Erythroblast (primary cell): Measurements from ENCODE around the gene PTPRD.

Experiments used
- GATA1 ChIP-seq: IDR thresholded peaks from 2 replicates; pipeline ENCODE4 v1.6.1; 2011; ENCODE audit warnings: low read depth, mild to moderate bottlenecking, control low read depth, low read length, moderate library complexity
- POLR2A ChIP-seq: IDR thresholded peaks from 2 replicates; pipeline ENCODE4 v1.6.1; 2011; ENCODE audit warnings: mild to moderate bottlenecking, low read length

DNA sequence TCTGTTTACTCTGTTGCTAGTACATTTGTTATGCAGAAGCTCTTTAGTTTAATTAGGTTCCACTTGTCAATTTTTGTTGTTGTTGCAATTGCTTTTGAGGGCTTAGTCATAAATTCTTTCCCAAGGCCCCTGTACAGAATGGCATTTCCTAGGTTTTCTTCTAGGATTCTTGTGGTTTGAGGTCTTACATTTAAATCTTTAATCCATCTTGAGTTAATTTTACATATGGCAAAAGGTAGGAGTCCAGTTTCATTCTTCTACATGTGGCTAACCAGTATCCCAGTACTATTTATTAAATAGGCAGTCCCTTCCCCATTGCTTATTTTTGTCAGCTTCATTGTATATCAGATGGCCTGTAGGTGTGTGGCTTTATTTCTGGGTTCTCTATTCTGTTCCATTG lies 792.4 kb downstream of the PTPRD start:
- no peak for TF ChIP-seq POLR2A
- no peak for TF ChIP-seq GATA1
